K562 (cell line): ENCODE measurements around the gene ANKMY1. TPM values are rescaled to one million over a fixed set of nuclear protein-coding genes. Genes with fewer than 3 reads are reported as not detected.

Experiments used
- BACH1 ChIP-seq: fragments of 200-800 bp; sonication (Bioruptor generic); IDR thresholded peaks from 2 replicates; pipeline ENCODE4 v1.6.1; 2016; ENCODE audit warnings: missing genetic modification characterization, missing compliant biosample characterization
- BRF1 ChIP-seq: IDR thresholded peaks from 3 replicates; pipeline ENCODE4 v1.6.1; 2011; ENCODE audit warnings: borderline replicate concordance, mild to moderate bottlenecking; ENCODE audit not compliant: insufficient read length; ENCODE audit errors: extremely low read depth
- CBX5 ChIP-seq: IDR thresholded peaks from 2 replicates; pipeline ENCODE4 v1.6.1; 2014; ENCODE audit warnings: low read depth, borderline replicate concordance
- CEBPB ChIP-seq: fragments of 450-650 bp; IDR thresholded peaks from 2 replicates; pipeline ENCODE4 v1.6.1; 2016; ENCODE audit warnings: missing genetic modification characterization, missing compliant biosample characterization
- CXXC5 ChIP-seq: fragments of 250-450 bp; sonication (Bioruptor Pico); IDR thresholded peaks from 2 replicates; pipeline ENCODE4 v1.8.0; 2022; ENCODE audit warnings: inconsistent platforms, mild to moderate bottlenecking, moderate library complexity
- FOXJ3 ChIP-seq: sonication (generic); formaldehyde crosslinking; IDR thresholded peaks from 2 replicates; pipeline ENCODE4 v1.4.0; 2020; ENCODE audit warnings: mild to moderate bottlenecking, missing genetic modification reagents
- FOXM1 ChIP-seq, 2 experiments: fragments of 450-650 bp in 1 of 2; sonication (generic) in 1 of 2; formaldehyde crosslinking in 1 of 2; IDR thresholded peaks; 2 replicates each; pipeline versions ENCODE4 v1.6.1 to v1.9.0; 2017 to 2022; ENCODE audit warnings: low read depth in 2 of 2, mild to moderate bottlenecking in 2 of 2, missing genetic modification reagents in 1 of 2, moderate library complexity in 1 of 2
- HDAC8 ChIP-seq: fragments of 450-650 bp; IDR thresholded peaks from 2 replicates; pipeline ENCODE4 v1.6.1; 2016; ENCODE audit warnings: mild to moderate bottlenecking, missing genetic modification characterization, moderate library complexity, missing compliant biosample characterization
- KDM2B ChIP-seq: fragments of 250-450 bp; sonication (Bioruptor Pico); IDR thresholded peaks from 2 replicates; pipeline ENCODE4 v1.8.0; 2021; ENCODE audit warnings: mild to moderate bottlenecking, moderate library complexity
- LEF1 ChIP-seq: fragments of 450-650 bp; IDR thresholded peaks from 2 replicates; pipeline ENCODE4 v1.6.1; 2016; ENCODE audit warnings: mild to moderate bottlenecking
- MITF ChIP-seq: IDR thresholded peaks from 2 replicates; pipeline ENCODE4 v1.6.1; 2014; ENCODE audit warnings: antibody characterized with exemption
- NCOA6 ChIP-seq: fragments of 450-650 bp; IDR thresholded peaks from 2 replicates; pipeline ENCODE4 v1.6.1; 2017; ENCODE audit warnings: mild to moderate bottlenecking
- NONO ChIP-seq, 2 experiments: fragments of 200-400 bp in 1 of 2; fragments of 450-650 bp in 1 of 2; formaldehyde crosslinking in 1 of 2; IDR thresholded peaks; 2 replicates each; pipeline ENCODE4 v1.6.1; 2017; ENCODE audit warnings: low read depth in 2 of 2, mild to moderate bottlenecking in 2 of 2, moderate library complexity in 2 of 2, low read length in 1 of 2
- SIN3A ChIP-seq, 2 experiments: fragments of 150-350 bp in 1 of 2; IDR thresholded peaks; 2 replicates each; pipeline ENCODE4 v1.6.1; 2011 to 2016; ENCODE audit warnings: borderline replicate concordance in 2 of 2, low read depth in 2 of 2, low read length in 2 of 2, mild to moderate bottlenecking in 2 of 2, moderate library complexity in 2 of 2; ENCODE audit not compliant: control insufficient read depth in 1 of 2
- SMARCE1 ChIP-seq: fragments of 450-650 bp; IDR thresholded peaks from 2 replicates; pipeline ENCODE4 v1.7.1; 2016; ENCODE audit warnings: mild to moderate bottlenecking
- SMC3 ChIP-seq: conservative IDR thresholded peaks from 2 replicates; pipeline ENCODE4 v1.6.1; 2011; ENCODE audit warnings: low read depth, low read length, improper control_type of control experiment; ENCODE audit not compliant: insufficient read depth
- SREBF1 ChIP-seq: fragments of 150-350 bp; IDR thresholded peaks from 2 replicates; pipeline ENCODE4 v1.6.1; 2014; ENCODE audit warnings: antibody characterized with exemption, low read depth, low read length, borderline replicate concordance
- SRF ChIP-seq, 2 experiments: fragments of 250-450, 450-650 bp in 1 of 2; sonication (Bioruptor Pico) in 1 of 2; sonication (generic) in 1 of 2; formaldehyde crosslinking; IDR thresholded peaks; 2 replicates each; pipeline versions ENCODE4 v1.5.0 to v1.5.1; 2020 to 2022; ENCODE audit warnings: mild to moderate bottlenecking in 1 of 2, missing genetic modification reagents in 1 of 2
- SRSF9 ChIP-seq: fragments of 200-400 bp; formaldehyde crosslinking; IDR thresholded peaks from 2 replicates; pipeline ENCODE4 v1.6.1; 2017; ENCODE audit warnings: low read depth, low read length, borderline replicate concordance
- TAF7 ChIP-seq: fragments of 450-650 bp; IDR thresholded peaks from 2 replicates; pipeline ENCODE4 v1.6.1; 2016; ENCODE audit warnings: missing genetic modification characterization, missing compliant biosample characterization
- ZBTB33 ChIP-seq: sonication (generic); formaldehyde crosslinking; IDR thresholded peaks from 2 replicates; pipeline ENCODE4 v1.8.1; 2023; ENCODE audit warnings: mild to moderate bottlenecking, missing genetic modification reagents
- ZNF134 ChIP-seq: fragments of 250-450 bp; sonication (Bioruptor Pico); conservative IDR thresholded peaks from 2 replicates; pipeline ENCODE4 v1.4.0; 2020
- ZNF253 ChIP-seq: fragments of 250-450 bp; sonication (Bioruptor Pico); conservative IDR thresholded peaks from 2 replicates; pipeline ENCODE4 v1.6.1; 2021; ENCODE audit warnings: mild to moderate bottlenecking
- ZNF324 ChIP-seq: fragments of 250-450 bp; sonication (Bioruptor Pico); IDR thresholded peaks from 2 replicates; pipeline ENCODE4 v1.4.0; 2020; ENCODE audit warnings: mild to moderate bottlenecking
- ZNF408 ChIP-seq: fragments of 250-450 bp; sonication (Bioruptor Pico); IDR thresholded peaks from 2 replicates; pipeline ENCODE4 v1.4.0; 2020; ENCODE audit warnings: low read depth, mild to moderate bottlenecking, moderate library complexity
- ZNF551 ChIP-seq: fragments of 250-450 bp; sonication (Bioruptor Pico); IDR thresholded peaks from 2 replicates; pipeline ENCODE4 v1.5.0; 2021; ENCODE audit warnings: mild to moderate bottlenecking, moderate library complexity
- polyA plus RNA-seq, 8 experiments: library from polyadenylated mRNA; depleted of rRNA in 4 of 8; stranded (reverse) in 5 of 8; unstranded in 3 of 8; fragments of >200 nt; fragmentation: Nextera tagmentation in 2 of 8; fragmentation: Illumina TruSeq in 1 of 8; extraction: Ambion mirVana in 2 of 8; extraction: Trizol in 1 of 8; gene quantifications; 2 replicates each; pipeline versions ENCODE4 v1.2.1 to v1.2.3, GENCODE V29; 2011 to 2014; ENCODE audit warnings: inconsistent platforms in 1 of 8, missing spikeins in 1 of 8
- total RNA-seq, 7 experiments: library from RNA; depleted of rRNA in 6 of 7; stranded (reverse); fragments of >200 nt in 6 of 7; fragmentation: Illumina TruSeq in 2 of 7; extraction: Trizol in 2 of 7; gene quantifications; 2 replicates each; pipeline versions ENCODE4 v1.2.1 to v1.2.3, GENCODE V29; 2011 to 2021; ENCODE audit warnings: low replicate concordance in 1 of 7

The ANKMY1 gene
- total and polyA plus RNA-seq, 9 of the 15 experiments (the other 6 are each of a cell fraction or from before 2014, with no cell fraction given): 0.75 to 15.1 (median 11.7) TPM

- TF ChIP-seq ZNF253 (no peak), ZNF324 (CRISPR knock-in tag) (no peak), NONO (IDR thresholded peaks at IDR 0.05; ENCODE audit: low read depth in 2 of 2, low read length in 1 of 2) (no peak), CXXC5 (CRISPR knock-in tag) (peak; percentile 44), BRF1 (no peak), ZBTB33 (CRISPR knock-in tag) (0 out of 2 replicates have a peak, but pooled peaks have one; percentile 2), BACH1 (tag) (peak; percentile 64), FOXJ3 (no peak), CEBPB (tag) (no peak), SIN3A (IDR thresholded peaks at IDR 0.05; ENCODE audit: borderline replicate concordance in 2 of 2, control insufficient read depth in 1 of 2, low read depth in 2 of 2, low read length in 2 of 2) (no peak), LEF1 (peak; percentile 83), KDM2B (CRISPR knock-in tag) (no peak), SREBF1 (no peak), NCOA6 (no peak), FOXM1 (IDR thresholded peaks at IDR 0.05; ENCODE audit: low read depth) (no peak), FOXM1 (CRISPR knock-in tag; IDR thresholded peaks at IDR 0.05; ENCODE audit: low read depth) (no peak), SRF (CRISPR knock-in tag; IDR thresholded peaks at IDR 0.05) (0 out of 4 replicates have a peak, but pooled peaks of 1 of the 2 experiments have one; percentile 26), SMC3 (no peak), SMARCE1 (peak; percentile 92), ZNF134 (no peak), CBX5 (no peak), MITF (peak; percentile 58; the same call in 1 of the 2 replicates), SRSF9 (no peak), TAF7 (tag) (no peak), ZNF408 (no peak), ZNF551 (no peak), HDAC8 (tag) (no peak)
Measured at GRCh38 chr2:240565333-240566202, 7.8 kb upstream of the ANKMY1 start (continued).
